ENCODE results near the gene ZNF709. TPM values are rescaled to one million over a fixed set of nuclear protein-coding genes. Genes with fewer than 3 reads are reported as not detected.

The ZNF709 gene
- total RNA-seq, 1 experiment from 2014 or later = not detected

- no TSS peak for BruUV-seq (replicated peaks)
- DNase-seq (ENCODE audit: low read depth, low spot score) (peak; percentile 95), ATAC-seq (peak; percentile 95)
- Histone ChIP-seq H3K4me1 (ENCODE audit: control insufficient read depth in 1 of 2, insufficient read depth in 2 of 2, low read length in 2 of 2) (peaks cover 0 to 8% of the 10 kb centered on the region in 2 experiments; a peak in 2 of 4 replicates), H2AFZ (ENCODE audit: low read depth, low read length, poor library complexity, severe bottlenecking) (peak within 1 kb of the TSS; percentile 78), H3K36me3 (ENCODE audit: control insufficient read depth in 1 of 2, insufficient read depth in 2 of 2, low read length in 2 of 2) (no peaks in the 10 kb centered on the region), H3K9me3 (ENCODE audit: control insufficient read depth in 1 of 2, insufficient read depth in 1 of 2, low read depth in 1 of 2, low read length in 2 of 2) (no peaks in the 10 kb centered on the region), H3K9ac (ENCODE audit: low read length) (peak within 1 kb of the TSS; percentile 69), H4K20me1 (ENCODE audit: insufficient read depth) (no peaks in the 10 kb centered on the region), H3K9me2 (ENCODE audit: insufficient read depth) (no peaks in the 10 kb centered on the region), H3K79me2 (ENCODE audit: insufficient read depth, low read length) (no peaks in the 10 kb centered on the region), H3K27me3 (ENCODE audit: insufficient read depth, low read length) (no peaks in the 10 kb centered on the region), H3K27ac (ENCODE audit: low read depth, low read length) (peak within 1 kb of the TSS; percentile 71), H3K4me2 (ENCODE audit: low read length) (peak within 1 kb of the TSS; percentile 80), H3K4me3 (replicated peaks in 1 of 2; ENCODE audit: low read depth in 1 of 2, low read length in 2 of 2) (peak within 1 kb of the TSS; percentile 68 to 74)
- ChIA-PET POLR2A (no interaction called here), RAD21 (ENCODE audit: low non-redundant PET in 1 of 2, low total read pairs in 2 of 2, uncharacterized antibody in 2 of 2, unreplicated experiment in 2 of 2) (no interaction called here), CTCF (no interaction called here)
- intact Hi-C loops (cut with micrococcal nuclease) = loop anchor here (5.0 kb wide), 2 partner anchors 38 to 148 kb away; partner anchors contain the start of genes ZNF44 and ZNF799
- TF ChIP-seq ZBTB33 (IDR thresholded peaks at IDR 0.05; ENCODE audit: extremely low read depth, insufficient replicate concordance, low read length) (no peak), MAX (IDR thresholded peaks at IDR 0.05) (peak; percentile 44; the same call in 1 of the 2 replicates), EZH2phosphoT487 (IDR thresholded peaks at IDR 0.05; ENCODE audit: borderline replicate concordance) (no peak), TCF7L2 (IDR thresholded peaks at IDR 0.05; ENCODE audit: borderline replicate concordance, extremely low read depth, insufficient read depth, insufficient read length) (peak; percentile 88), RAD21 (IDR thresholded peaks at IDR 0.05; ENCODE audit: low read depth) (0 out of 2 replicates have a peak, but pooled peaks have one; percentile 11), CTCF (IDR thresholded peaks at IDR 0.05 in 2 of 3, conservative IDR thresholded peaks at IDR 0.05 in 1 of 3; ENCODE audit: borderline replicate concordance in 1 of 3, insufficient read depth in 1 of 3, low read depth in 2 of 3, low read length in 2 of 3) (no peak), ZNF274 (IDR thresholded peaks at IDR 0.05; ENCODE audit: low read depth, low read length) (no peak), CEBPB (IDR thresholded peaks at IDR 0.05; ENCODE audit: low read depth) (no peak), SP1 (IDR thresholded peaks at IDR 0.05; ENCODE audit: low read depth) (peak; percentile 76), POLR2A (IDR thresholded peaks at IDR 0.05; ENCODE audit: borderline replicate concordance, extremely low read depth, insufficient read depth, insufficient read length) (peak; percentile 27), POLR2AphosphoS5 (IDR thresholded peaks at IDR 0.05; ENCODE audit: low read depth, low read length) (peak; percentile 67), EZH2 (IDR thresholded peaks at IDR 0.05) (no peak), ELF1 (IDR thresholded peaks at IDR 0.05; ENCODE audit: borderline replicate concordance, low read depth) (no peak), YY1 (IDR thresholded peaks at IDR 0.05; ENCODE audit: extremely low read depth, insufficient replicate concordance, low read depth, low read length) (no peak), JUND (IDR thresholded peaks at IDR 0.05) (no peak), EGR1 (IDR thresholded peaks at IDR 0.05; ENCODE audit: low read depth) (peak; percentile 19; the same call in 1 of the 2 replicates), SRF (IDR thresholded peaks at IDR 0.05; ENCODE audit: low read depth) (no peak), CBX3 (IDR thresholded peaks at IDR 0.05; ENCODE audit: low read depth) (no peak), SIN3A (IDR thresholded peaks at IDR 0.05; ENCODE audit: low read depth) (peak; percentile 55; the same call in 1 of the 2 replicates), FOSL1 (IDR thresholded peaks at IDR 0.05; ENCODE audit: low read depth) (no peak), ZFX (IDR thresholded peaks at IDR 0.05) (no peak)
- TF ChIP-seq, protein P1, sequence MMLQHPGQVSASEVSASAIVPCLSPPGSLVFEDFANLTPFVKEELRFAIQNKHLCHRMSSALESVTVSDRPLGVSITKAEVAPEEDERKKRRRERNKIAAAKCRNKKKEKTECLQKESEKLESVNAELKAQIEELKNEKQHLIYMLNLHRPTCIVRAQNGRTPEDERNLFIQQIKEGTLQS (IDR thresholded peaks at IDR 0.05) = no peak
These were observed 43.9 kb downstream of the ZNF709 start, which contains the start of gene ZNF443 for GRCh38 chr19:12440541-12441316. ZNF443 (minus strand) TSS chr19:12441021; CDS start chr19:12440914, 107 bp downstream.
